HepG2 (cell line): ENCODE measurements around the gene SLC1A2. TPM values are rescaled to one million over a fixed set of nuclear protein-coding genes. Genes with fewer than 3 reads are reported as not detected.
A peak's percentile ranks its signal among the peaks of the same experiment; 100 is the strongest.

ENCODE experiments used
- GATA4 ChIP-seq: sonication (generic); IDR thresholded peaks from 2 replicates; pipeline ENCODE4 v1.6.1; 2016; ENCODE audit warnings: antibody characterized with exemption, low read depth, borderline replicate concordance
- HOXA5 ChIP-seq: sonication (generic); formaldehyde crosslinking; IDR thresholded peaks from 2 replicates; pipeline ENCODE4 v1.4.0; 2020; ENCODE audit warnings: missing genetic modification reagents
- KMT2B ChIP-seq: IDR thresholded peaks from 2 replicates; pipeline ENCODE4 v1.6.1; 2016; ENCODE audit warnings: missing genetic modification reagents, missing compliant biosample characterization
- MED13 ChIP-seq: sonication (generic); formaldehyde crosslinking; IDR thresholded peaks from 2 replicates; pipeline ENCODE4 v1.5.0; 2020; ENCODE audit warnings: missing genetic modification reagents
- MYNN ChIP-seq: sonication (generic); formaldehyde crosslinking; IDR thresholded peaks from 2 replicates; pipeline ENCODE4 v1.4.0; 2020; ENCODE audit warnings: mild to moderate bottlenecking, low read depth, missing genetic modification reagents
- RAD51 ChIP-seq: fragments of 450-650 bp; IDR thresholded peaks from 2 replicates; pipeline ENCODE4 v1.6.1; 2016; ENCODE audit warnings: borderline replicate concordance
- SIN3B ChIP-seq: fragments of 150-350 bp; IDR thresholded peaks from 2 replicates; pipeline ENCODE4 v1.6.1; 2014; ENCODE audit warnings: low read length
- SOX5 ChIP-seq: IDR thresholded peaks from 2 replicates; pipeline ENCODE4 v1.6.1; 2016; ENCODE audit warnings: borderline replicate concordance
- SOX6 ChIP-seq, 2 experiments: fragments of 450-650 bp in 1 of 2; sonication (generic) in 1 of 2; formaldehyde crosslinking in 1 of 2; IDR thresholded peaks; 2 replicates each; pipeline versions ENCODE4 v1.4.0 to v1.6.1; 2017 to 2020; ENCODE audit warnings: antibody characterized with exemption in 1 of 2, mild to moderate bottlenecking in 1 of 2, missing genetic modification reagents in 1 of 2
- SYNCRIP ChIP-seq: fragments of 200-400 bp; formaldehyde crosslinking; IDR thresholded peaks from 2 replicates; pipeline ENCODE4 v1.6.1; 2018; ENCODE audit warnings: mild to moderate bottlenecking, low read depth, low read length; ENCODE audit not compliant: insufficient read depth
- ZNF343 ChIP-seq: sonication (generic); formaldehyde crosslinking; IDR thresholded peaks from 2 replicates; pipeline ENCODE4 v1.4.0; 2020; ENCODE audit warnings: mild to moderate bottlenecking, missing genetic modification reagents
- ZNF652 ChIP-seq: IDR thresholded peaks from 2 replicates; pipeline ENCODE4 v1.6.1; 2016; ENCODE audit warnings: low read depth, borderline replicate concordance
- polyA plus RNA-seq, 8 experiments: library from polyadenylated mRNA; depleted of rRNA in 3 of 8; stranded (reverse) in 7 of 8; unstranded in 1 of 8; fragments of >200 nt; fragmentation: Illumina TruSeq in 4 of 8; extraction: Trizol in 4 of 8; gene quantifications; 2 replicates each; pipeline versions ENCODE4 v1.2.1 to v1.2.3, GENCODE V29; 2011 to 2016; ENCODE audit warnings: low read depth in 4 of 8, missing spikeins in 1 of 8, mixed read lengths in 1 of 8; ENCODE audit not compliant: insufficient read depth in 1 of 8
- total RNA-seq, 5 experiments: library from RNA; depleted of rRNA; stranded (reverse); fragments of >200 nt; fragmentation: Illumina TruSeq; extraction: Trizol; gene quantifications; 2 replicates each; pipeline ENCODE4 v1.2.3, GENCODE V29; 2016; ENCODE audit warnings: low read depth in 1 of 5
- TF ChIP-seq, protein P1 (sequence below): sonication (generic); IDR thresholded peaks from 2 replicates; pipeline ENCODE4 v1.6.1; 2016; ENCODE audit warnings: low read depth, borderline replicate concordance
- TF ChIP-seq, protein P2 (sequence below): sonication (generic); formaldehyde crosslinking; IDR thresholded peaks from 2 replicates; pipeline ENCODE4 v1.5.0; 2020; ENCODE audit warnings: missing genetic modification reagents, mild to moderate bottlenecking, borderline replicate concordance
- TF ChIP-seq, protein P3 (sequence below): sonication (generic); formaldehyde crosslinking; conservative IDR thresholded peaks from 2 replicates; pipeline ENCODE4 v1.4.0; 2020; ENCODE audit warnings: missing genetic modification reagents
- TF ChIP-seq, protein P4 (sequence below): sonication (generic); formaldehyde crosslinking; IDR thresholded peaks from 2 replicates; pipeline ENCODE4 v1.4.0; 2020; ENCODE audit warnings: missing genetic modification reagents
- TF ChIP-seq, protein P5 (sequence below): sonication (generic); formaldehyde crosslinking; IDR thresholded peaks from 2 replicates; pipeline ENCODE4 v1.8.1; 2023; ENCODE audit warnings: missing genetic modification reagents, mild to moderate bottlenecking, borderline replicate concordance
- TF ChIP-seq, protein P6 (sequence below): IDR thresholded peaks from 2 replicates; pipeline ENCODE4 v1.6.1; 2016; ENCODE audit warnings: missing compliant biosample characterization, missing genetic modification reagents, borderline replicate concordance
- TF ChIP-seq, protein P7 (sequence below): IDR thresholded peaks from 2 replicates; pipeline ENCODE4 v1.4.0; 2020; ENCODE audit warnings: mild to moderate bottlenecking, missing genetic modification reagents

The SLC1A2 gene
- total and polyA plus RNA-seq, 2 of the 13 experiments (the other 11 are each of a cell fraction or from before 2014, with no cell fraction given), result 23.2 to 43.2 TPM

DNA sequence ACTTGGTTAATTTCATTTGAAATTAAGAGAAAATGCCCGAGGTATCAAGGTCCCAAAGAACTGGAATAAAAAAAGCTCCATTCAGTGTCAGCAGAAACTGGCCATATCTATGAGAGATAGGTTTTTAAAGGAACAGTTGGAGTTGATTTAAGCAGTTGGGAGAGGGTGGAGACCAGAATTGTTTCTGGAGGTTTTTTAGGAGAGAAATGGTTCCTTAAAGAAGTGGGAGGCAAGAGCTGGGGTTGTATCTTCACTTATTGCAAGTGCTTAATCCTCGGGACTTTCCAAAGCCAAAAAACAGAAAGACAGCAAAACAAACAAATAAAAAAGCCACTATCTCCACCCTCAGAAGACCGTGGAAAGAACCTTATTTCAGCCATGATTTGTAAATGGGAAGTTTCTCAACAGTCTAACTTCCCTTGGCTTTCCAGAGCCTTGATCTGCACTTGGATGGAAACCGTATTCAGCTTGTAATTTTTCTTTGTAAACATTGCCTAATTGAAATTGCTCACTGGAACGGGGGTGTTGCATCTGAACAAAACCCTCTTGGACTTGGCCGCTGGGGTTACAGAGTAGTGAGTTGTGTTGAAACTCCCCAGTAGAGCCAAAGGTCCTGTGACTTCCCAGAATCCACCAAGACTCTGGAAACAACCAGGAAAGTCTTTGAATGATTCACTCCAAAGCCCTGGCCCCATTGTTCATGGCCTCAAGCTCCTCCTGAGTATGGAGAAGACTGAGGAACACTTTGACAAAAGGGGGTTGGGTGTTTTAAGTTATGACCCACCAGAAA is 115.6 kb downstream of the SLC1A2 start (continued):
- TF ChIP-seq, protein P1, sequence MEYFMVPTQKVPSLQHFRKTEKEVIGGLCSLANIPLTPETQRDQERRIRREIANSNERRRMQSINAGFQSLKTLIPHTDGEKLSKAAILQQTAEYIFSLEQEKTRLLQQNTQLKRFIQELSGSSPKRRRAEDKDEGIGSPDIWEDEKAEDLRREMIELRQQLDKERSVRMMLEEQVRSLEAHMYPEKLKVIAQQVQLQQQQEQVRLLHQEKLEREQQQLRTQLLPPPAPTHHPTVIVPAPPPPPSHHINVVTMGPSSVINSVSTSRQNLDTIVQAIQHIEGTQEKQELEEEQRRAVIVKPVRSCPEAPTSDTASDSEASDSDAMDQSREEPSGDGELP, result no peak
- TF ChIP-seq ZNF343 (CRISPR knock-in tag) (no peak), GATA4 (no peak), SYNCRIP (no peak), SIN3B (no peak), MYNN (CRISPR knock-in tag) (no peak), SOX6 (IDR thresholded peaks at IDR 0.05) (no peak), SOX6 (CRISPR knock-in tag; IDR thresholded peaks at IDR 0.05) (peak; percentile 37; the same call in 1 of the 2 replicates), HOXA5 (CRISPR knock-in tag) (no peak), MED13 (CRISPR knock-in tag) (no peak), SOX5 (CRISPR knock-in tag) (0 out of 2 replicates have a peak, but pooled peaks have one; percentile 24), RAD51 (no peak), ZNF652 (no peak), KMT2B (CRISPR knock-in tag) (no peak)
- TF ChIP-seq, protein P2, sequence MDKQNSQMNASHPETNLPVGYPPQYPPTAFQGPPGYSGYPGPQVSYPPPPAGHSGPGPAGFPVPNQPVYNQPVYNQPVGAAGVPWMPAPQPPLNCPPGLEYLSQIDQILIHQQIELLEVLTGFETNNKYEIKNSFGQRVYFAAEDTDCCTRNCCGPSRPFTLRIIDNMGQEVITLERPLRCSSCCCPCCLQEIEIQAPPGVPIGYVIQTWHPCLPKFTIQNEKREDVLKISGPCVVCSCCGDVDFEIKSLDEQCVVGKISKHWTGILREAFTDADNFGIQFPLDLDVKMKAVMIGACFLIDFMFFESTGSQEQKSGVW (CRISPR knock-in tag), result no peak
- TF ChIP-seq, protein P3, sequence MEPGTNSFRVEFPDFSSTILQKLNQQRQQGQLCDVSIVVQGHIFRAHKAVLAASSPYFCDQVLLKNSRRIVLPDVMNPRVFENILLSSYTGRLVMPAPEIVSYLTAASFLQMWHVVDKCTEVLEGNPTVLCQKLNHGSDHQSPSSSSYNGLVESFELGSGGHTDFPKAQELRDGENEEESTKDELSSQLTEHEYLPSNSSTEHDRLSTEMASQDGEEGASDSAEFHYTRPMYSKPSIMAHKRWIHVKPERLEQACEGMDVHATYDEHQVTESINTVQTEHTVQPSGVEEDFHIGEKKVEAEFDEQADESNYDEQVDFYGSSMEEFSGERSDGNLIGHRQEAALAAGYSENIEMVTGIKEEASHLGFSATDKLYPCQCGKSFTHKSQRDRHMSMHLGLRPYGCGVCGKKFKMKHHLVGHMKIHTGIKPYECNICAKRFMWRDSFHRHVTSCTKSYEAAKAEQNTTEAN (CRISPR knock-in tag), result no peak
- TF ChIP-seq, protein P4, sequence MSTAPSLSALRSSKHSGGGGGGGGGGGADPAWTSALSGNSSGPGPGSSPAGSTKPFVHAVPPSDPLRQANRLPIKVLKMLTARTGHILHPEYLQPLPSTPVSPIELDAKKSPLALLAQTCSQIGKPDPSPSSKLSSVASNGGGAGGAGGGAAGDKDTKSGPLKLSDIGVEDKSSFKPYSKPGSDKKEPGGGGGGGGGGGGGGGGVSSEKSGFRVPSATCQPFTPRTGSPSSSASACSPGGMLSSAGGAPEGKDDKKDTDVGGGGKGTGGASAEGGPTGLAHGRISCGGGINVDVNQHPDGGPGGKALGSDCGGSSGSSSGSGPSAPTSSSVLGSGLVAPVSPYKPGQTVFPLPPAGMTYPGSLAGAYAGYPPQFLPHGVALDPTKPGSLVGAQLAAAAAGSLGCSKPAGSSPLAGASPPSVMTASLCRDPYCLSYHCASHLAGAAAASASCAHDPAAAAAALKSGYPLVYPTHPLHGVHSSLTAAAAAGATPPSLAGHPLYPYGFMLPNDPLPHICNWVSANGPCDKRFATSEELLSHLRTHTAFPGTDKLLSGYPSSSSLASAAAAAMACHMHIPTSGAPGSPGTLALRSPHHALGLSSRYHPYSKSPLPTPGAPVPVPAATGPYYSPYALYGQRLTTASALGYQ, result no peak
- TF ChIP-seq, protein P5, sequence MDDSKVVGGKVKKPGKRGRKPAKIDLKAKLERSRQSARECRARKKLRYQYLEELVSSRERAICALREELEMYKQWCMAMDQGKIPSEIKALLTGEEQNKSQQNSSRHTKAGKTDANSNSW (CRISPR knock-in tag), result no peak
- TF ChIP-seq, protein P6, sequence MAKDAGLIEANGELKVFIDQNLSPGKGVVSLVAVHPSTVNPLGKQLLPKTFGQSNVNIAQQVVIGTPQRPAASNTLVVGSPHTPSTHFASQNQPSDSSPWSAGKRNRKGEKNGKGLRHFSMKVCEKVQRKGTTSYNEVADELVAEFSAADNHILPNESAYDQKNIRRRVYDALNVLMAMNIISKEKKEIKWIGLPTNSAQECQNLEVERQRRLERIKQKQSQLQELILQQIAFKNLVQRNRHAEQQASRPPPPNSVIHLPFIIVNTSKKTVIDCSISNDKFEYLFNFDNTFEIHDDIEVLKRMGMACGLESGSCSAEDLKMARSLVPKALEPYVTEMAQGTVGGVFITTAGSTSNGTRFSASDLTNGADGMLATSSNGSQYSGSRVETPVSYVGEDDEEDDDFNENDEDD (CRISPR knock-in tag), result no peak
- TF ChIP-seq, protein P7, sequence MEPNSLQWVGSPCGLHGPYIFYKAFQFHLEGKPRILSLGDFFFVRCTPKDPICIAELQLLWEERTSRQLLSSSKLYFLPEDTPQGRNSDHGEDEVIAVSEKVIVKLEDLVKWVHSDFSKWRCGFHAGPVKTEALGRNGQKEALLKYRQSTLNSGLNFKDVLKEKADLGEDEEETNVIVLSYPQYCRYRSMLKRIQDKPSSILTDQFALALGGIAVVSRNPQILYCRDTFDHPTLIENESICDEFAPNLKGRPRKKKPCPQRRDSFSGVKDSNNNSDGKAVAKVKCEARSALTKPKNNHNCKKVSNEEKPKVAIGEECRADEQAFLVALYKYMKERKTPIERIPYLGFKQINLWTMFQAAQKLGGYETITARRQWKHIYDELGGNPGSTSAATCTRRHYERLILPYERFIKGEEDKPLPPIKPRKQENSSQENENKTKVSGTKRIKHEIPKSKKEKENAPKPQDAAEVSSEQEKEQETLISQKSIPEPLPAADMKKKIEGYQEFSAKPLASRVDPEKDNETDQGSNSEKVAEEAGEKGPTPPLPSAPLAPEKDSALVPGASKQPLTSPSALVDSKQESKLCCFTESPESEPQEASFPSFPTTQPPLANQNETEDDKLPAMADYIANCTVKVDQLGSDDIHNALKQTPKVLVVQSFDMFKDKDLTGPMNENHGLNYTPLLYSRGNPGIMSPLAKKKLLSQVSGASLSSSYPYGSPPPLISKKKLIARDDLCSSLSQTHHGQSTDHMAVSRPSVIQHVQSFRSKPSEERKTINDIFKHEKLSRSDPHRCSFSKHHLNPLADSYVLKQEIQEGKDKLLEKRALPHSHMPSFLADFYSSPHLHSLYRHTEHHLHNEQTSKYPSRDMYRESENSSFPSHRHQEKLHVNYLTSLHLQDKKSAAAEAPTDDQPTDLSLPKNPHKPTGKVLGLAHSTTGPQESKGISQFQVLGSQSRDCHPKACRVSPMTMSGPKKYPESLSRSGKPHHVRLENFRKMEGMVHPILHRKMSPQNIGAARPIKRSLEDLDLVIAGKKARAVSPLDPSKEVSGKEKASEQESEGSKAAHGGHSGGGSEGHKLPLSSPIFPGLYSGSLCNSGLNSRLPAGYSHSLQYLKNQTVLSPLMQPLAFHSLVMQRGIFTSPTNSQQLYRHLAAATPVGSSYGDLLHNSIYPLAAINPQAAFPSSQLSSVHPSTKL (CRISPR knock-in tag), result peak; percentile 15; the same call in 1 of the 2 replicates
